ENCODE measurements around the gene GPC6. TPM values are rescaled to one million over a fixed set of nuclear protein-coding genes. Genes with fewer than 3 reads are reported as not detected.

Gene GPC6
- total RNA-seq, 5 donors from 2014 or later (not counting 1 experiment from before 2014, with no cell fraction given): 0.03 to 0.18 (median 0.06) TPM; not detected in 2

DNA sequence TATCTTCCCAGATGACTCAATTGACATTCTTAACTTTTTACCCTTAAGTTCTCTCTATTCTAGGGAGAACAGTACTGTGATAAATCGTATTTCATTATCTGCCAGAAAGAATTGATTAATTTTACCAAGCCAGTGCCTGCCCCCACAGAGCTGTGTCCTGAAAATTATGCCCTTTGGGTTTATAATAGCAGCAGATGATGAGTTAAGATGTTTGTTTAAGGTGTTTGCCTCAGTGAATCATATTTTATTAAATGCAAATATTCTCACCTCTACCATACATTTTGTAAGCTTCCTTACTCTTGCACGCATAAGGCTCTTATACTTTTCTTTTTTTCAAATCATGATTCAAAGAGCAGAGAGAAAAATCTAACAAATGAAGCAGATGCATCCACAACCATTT, 934.3 kb downstream of the GPC6 start:
- no peak overlapping the region for H3K4me3 Mint-ChIP-seq
- H3K9me3 ChIP-seq: no peaks in the 10 kb centered on the region
- H3K4me1 ChIP-seq (ENCODE audit: control insufficient read depth in 1 of 2, extremely low read depth in 1 of 2, insufficient read depth in 2 of 2, low read length in 2 of 2): no peaks in the 10 kb centered on the region
- H3K4me3 ChIP-seq (ENCODE audit: control insufficient read depth in 1 of 2, extremely low read depth in 1 of 2, low read length in 1 of 2): no peak overlapping the region
- ATAC-seq (replicated peaks in 1 of 4) (no peak), DNase-seq (no peak)
- no peak overlapping the region for H3K27ac ChIP-seq (ENCODE audit: low read length)
- H3K27me3 ChIP-seq (replicated peaks in 1 of 2; ENCODE audit: control insufficient read depth in 2 of 2, extremely low read depth in 1 of 2, insufficient read depth in 2 of 2, low read length in 1 of 2): no peaks in the 10 kb centered on the region
- peaks cover 2 to 7% of the 10 kb centered on the region in 2 donors for H3K27me3 Mint-ChIP-seq
- no peaks in the 10 kb centered on the region for H3K4me1 Mint-ChIP-seq
- H3K27ac Mint-ChIP-seq: no peak overlapping the region
- POLR2A ChIA-PET: no interaction called here
- WGBS (ENCODE audit: insufficient coverage): no CpG with 5 or more reads among the region's 2 CpGs
- CTCF ChIA-PET: no interaction called here
- no peaks in the 10 kb centered on the region for H3K36me3 Mint-ChIP-seq
- peaks cover 0 to 8% (median 0%) of the 10 kb centered on the region in 3 donors for H3K9me3 Mint-ChIP-seq
- no peaks in the 10 kb centered on the region for H3K36me3 ChIP-seq (ENCODE audit: control insufficient read depth in 2 of 2, extremely low read depth in 1 of 2, insufficient read depth in 1 of 2, low read length in 1 of 2)

- ChIA-PET POLR2A (no interaction called here), CTCF (interaction anchor here in 1 of 2 donors (0.6 kb wide), 1 partner anchor 292 kb away, joined by 3 read pairs; no protein-coding TSS in a partner anchor)
- Mint-ChIP-seq H3K4me1 (no peaks in the 10 kb centered on the region), H3K4me3 (no peak overlapping the region), H3K27me3 (peaks cover 2 to 5% of the 10 kb centered on the region in 2 donors), H3K9me3 (peaks cover 0 to 5% (median 0%) of the 10 kb centered on the region in 3 donors), H3K36me3 (no peaks in the 10 kb centered on the region), H3K27ac (no peak overlapping the region)
- ATAC-seq (replicated peaks in 1 of 4) (no peak), DNase-seq (no peak)
- Histone ChIP-seq H3K27me3 (replicated peaks in 1 of 2; ENCODE audit: control insufficient read depth in 2 of 2, extremely low read depth in 1 of 2, insufficient read depth in 2 of 2, low read length in 1 of 2) (no peaks in the 10 kb centered on the region), H3K4me1 (ENCODE audit: control insufficient read depth in 1 of 2, extremely low read depth in 1 of 2, insufficient read depth in 2 of 2, low read length in 2 of 2) (no peaks in the 10 kb centered on the region), H3K9me3 (no peaks in the 10 kb centered on the region), H3K4me3 (ENCODE audit: control insufficient read depth in 1 of 2, extremely low read depth in 1 of 2, low read length in 1 of 2) (no peak overlapping the region), H3K27ac (ENCODE audit: low read length) (no peak overlapping the region), H3K36me3 (ENCODE audit: control insufficient read depth in 2 of 2, extremely low read depth in 1 of 2, insufficient read depth in 1 of 2, low read length in 1 of 2) (no peaks in the 10 kb centered on the region)
- no CpG with 5 or more reads among the region's 2 CpGs for WGBS (ENCODE audit: insufficient coverage)
Observed at GRCh38 chr13:94162289-94162688, 935.7 kb downstream of the GPC6 start.

DNA sequence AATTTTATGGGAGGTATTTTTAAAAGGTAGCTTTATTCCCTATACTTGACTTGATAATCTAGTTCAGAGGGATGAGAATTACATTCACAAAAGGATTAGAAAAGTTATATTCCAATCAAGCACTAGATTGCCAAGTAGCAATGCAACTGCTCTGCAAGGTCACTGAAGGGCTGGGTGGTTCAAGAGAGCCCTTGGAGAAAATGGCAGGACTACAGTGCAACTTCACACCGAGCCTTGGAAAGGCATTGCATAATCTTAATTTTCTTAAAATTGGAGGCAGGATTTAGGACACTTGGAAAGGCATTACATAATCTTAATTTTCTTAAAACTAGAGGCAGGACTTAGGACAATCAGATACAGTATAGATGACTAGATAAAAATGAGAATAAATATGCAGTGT, 936.9 kb downstream of the GPC6 start:
- DNase-seq (no peak), ATAC-seq (replicated peaks in 1 of 4) (no peak)
- no peaks in the 10 kb centered on the region for H3K4me1 ChIP-seq (ENCODE audit: control insufficient read depth in 1 of 2, extremely low read depth in 1 of 2, insufficient read depth in 2 of 2, low read length in 2 of 2)
- H3K27me3 ChIP-seq (replicated peaks in 1 of 2; ENCODE audit: control insufficient read depth in 2 of 2, extremely low read depth in 1 of 2, insufficient read depth in 2 of 2, low read length in 1 of 2): no peaks in the 10 kb centered on the region
- WGBS (ENCODE audit: insufficient coverage): no CpG with 5 or more reads among the region's 1 CpG
- H3K4me3 Mint-ChIP-seq: no peak overlapping the region
- ChIA-PET CTCF (interaction anchor here in 1 of 2 donors (0.7 kb wide), 1 partner anchor 128 kb away, joined by 3 read pairs; no protein-coding TSS in a partner anchor), POLR2A (no interaction called here)
- H3K4me1 Mint-ChIP-seq: no peaks in the 10 kb centered on the region
- H3K36me3 ChIP-seq (ENCODE audit: control insufficient read depth in 2 of 2, extremely low read depth in 1 of 2, insufficient read depth in 1 of 2, low read length in 1 of 2): no peaks in the 10 kb centered on the region
- no peak overlapping the region for H3K4me3 ChIP-seq (ENCODE audit: control insufficient read depth in 1 of 2, extremely low read depth in 1 of 2, low read length in 1 of 2)
- H3K9me3 ChIP-seq: no peaks in the 10 kb centered on the region
- H3K36me3 Mint-ChIP-seq: no peaks in the 10 kb centered on the region
- H3K27me3 Mint-ChIP-seq: peaks cover 0 to 2% of the 10 kb centered on the region in 2 donors
- H3K27ac Mint-ChIP-seq: no peak overlapping the region
- no peak overlapping the region for H3K27ac ChIP-seq (ENCODE audit: low read length)
- no peaks in the 10 kb centered on the region for H3K9me3 Mint-ChIP-seq

- peaks cover 14 to 22% of the 10 kb centered on the region in 2 donors for H3K27me3 Mint-ChIP-seq
- H3K4me1 ChIP-seq (ENCODE audit: control insufficient read depth in 1 of 2, extremely low read depth in 1 of 2, insufficient read depth in 2 of 2, low read length in 2 of 2): no peaks in the 10 kb centered on the region
- no peak for ATAC-seq (replicated peaks in 1 of 4)
- H3K27ac Mint-ChIP-seq: no peak overlapping the region
- no peak overlapping the region for H3K4me3 Mint-ChIP-seq
- H3K9me3 Mint-ChIP-seq: no peaks in the 10 kb centered on the region
- H3K36me3 ChIP-seq (ENCODE audit: control insufficient read depth in 2 of 2, extremely low read depth in 1 of 2, insufficient read depth in 1 of 2, low read length in 1 of 2): no peaks in the 10 kb centered on the region
- no peak overlapping the region for H3K27ac ChIP-seq (ENCODE audit: low read length)
- ChIA-PET POLR2A (no interaction called here), CTCF (no interaction called here)
- no peak for DNase-seq
- no CpG with 5 or more reads among the region's 9 CpGs for WGBS (ENCODE audit: insufficient coverage)
- H3K36me3 Mint-ChIP-seq: no peaks in the 10 kb centered on the region
- H3K4me3 ChIP-seq (ENCODE audit: control insufficient read depth in 1 of 2, extremely low read depth in 1 of 2, low read length in 1 of 2): no peak overlapping the region
- H3K9me3 ChIP-seq: no peaks in the 10 kb centered on the region
- H3K27me3 ChIP-seq (replicated peaks in 1 of 2; ENCODE audit: control insufficient read depth in 2 of 2, extremely low read depth in 1 of 2, insufficient read depth in 2 of 2, low read length in 1 of 2): no peaks in the 10 kb centered on the region
- H3K4me1 Mint-ChIP-seq: no peaks in the 10 kb centered on the region
Observed at GRCh38 chr13:94168783-94169453, 942.3 kb downstream of the GPC6 start.

- Histone ChIP-seq H3K36me3 (ENCODE audit: control insufficient read depth in 2 of 2, extremely low read depth in 1 of 2, insufficient read depth in 1 of 2, low read length in 1 of 2) (no peaks in the 10 kb centered on the region), H3K27me3 (replicated peaks in 1 of 2; ENCODE audit: control insufficient read depth in 2 of 2, extremely low read depth in 1 of 2, insufficient read depth in 2 of 2, low read length in 1 of 2) (no peaks in the 10 kb centered on the region), H3K27ac (ENCODE audit: low read length) (no peak overlapping the region), H3K4me1 (ENCODE audit: control insufficient read depth in 1 of 2, extremely low read depth in 1 of 2, insufficient read depth in 2 of 2, low read length in 2 of 2) (no peaks in the 10 kb centered on the region), H3K9me3 (no peaks in the 10 kb centered on the region), H3K4me3 (ENCODE audit: control insufficient read depth in 1 of 2, extremely low read depth in 1 of 2, low read length in 1 of 2) (no peak overlapping the region)
- DNase-seq (no peak), ATAC-seq (replicated peaks in 1 of 4) (no peak)
- Mint-ChIP-seq H3K4me1 (no peaks in the 10 kb centered on the region), H3K27me3 (peaks cover 14 to 27% of the 10 kb centered on the region in 2 donors), H3K27ac (no peak overlapping the region), H3K4me3 (no peak overlapping the region), H3K36me3 (no peaks in the 10 kb centered on the region), H3K9me3 (no peaks in the 10 kb centered on the region)
- WGBS (ENCODE audit: insufficient coverage): 78% methylated on average over 1 of the region's 5 CpGs
- CTCF ChIA-PET: no interaction called here
- POLR2A ChIA-PET: no interaction called here
Observed at GRCh38 chr13:94169454-94170144, 943.0 kb downstream of the GPC6 start.

DNA sequence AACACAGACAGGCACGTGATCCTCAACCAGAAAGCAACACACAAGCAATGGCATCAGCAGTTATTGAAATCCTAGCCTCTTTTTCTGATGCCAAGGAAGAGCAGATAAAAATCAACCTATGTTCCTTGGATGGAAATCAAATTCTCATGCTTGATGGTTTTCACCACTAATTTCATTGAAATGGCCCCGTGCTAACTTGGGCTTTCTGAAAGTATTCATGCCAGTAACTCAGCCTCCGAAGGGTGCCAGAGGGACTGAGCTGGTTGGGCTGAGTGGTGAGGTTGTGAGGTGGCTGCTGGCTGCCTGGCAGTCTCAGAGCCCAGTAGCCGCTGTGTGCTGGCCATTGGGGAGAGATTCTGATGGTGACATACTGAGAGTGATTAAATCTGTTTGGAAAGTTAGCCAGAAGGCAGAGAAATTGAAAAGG, 943.6 kb downstream of the GPC6 start:
- H3K36me3 Mint-ChIP-seq: no peaks in the 10 kb centered on the region
- ChIA-PET POLR2A (no interaction called here), CTCF (no interaction called here)
- no peak overlapping the region for H3K27ac Mint-ChIP-seq
- Histone ChIP-seq H3K36me3 (ENCODE audit: control insufficient read depth in 2 of 2, extremely low read depth in 1 of 2, insufficient read depth in 1 of 2, low read length in 1 of 2) (no peaks in the 10 kb centered on the region), H3K27ac (ENCODE audit: low read length) (no peak overlapping the region), H3K9me3 (no peaks in the 10 kb centered on the region), H3K4me3 (ENCODE audit: control insufficient read depth in 1 of 2, extremely low read depth in 1 of 2, low read length in 1 of 2) (no peak overlapping the region), H3K4me1 (ENCODE audit: control insufficient read depth in 1 of 2, extremely low read depth in 1 of 2, insufficient read depth in 2 of 2, low read length in 2 of 2) (no peaks in the 10 kb centered on the region), H3K27me3 (replicated peaks in 1 of 2; ENCODE audit: control insufficient read depth in 2 of 2, extremely low read depth in 1 of 2, insufficient read depth in 2 of 2, low read length in 1 of 2) (no peaks in the 10 kb centered on the region)
- ATAC-seq (replicated peaks in 1 of 4): no peak
- no peak for DNase-seq
- no peaks in the 10 kb centered on the region for H3K9me3 Mint-ChIP-seq
- 59% methylated on average over 4 of the region's 4 CpGs for WGBS (ENCODE audit: insufficient coverage)
- no peaks in the 10 kb centered on the region for H3K4me1 Mint-ChIP-seq
- no peak overlapping the region for H3K4me3 Mint-ChIP-seq
- H3K27me3 Mint-ChIP-seq: peaks cover 14 to 27% of the 10 kb centered on the region in 2 donors

Measured in T-cell (primary cell).